ENCODE measurements around the gene CERS6. TPM values are rescaled to one million over a fixed set of nuclear protein-coding genes. Genes with fewer than 3 reads are reported as not detected.

The CERS6 gene
- total and polyA plus RNA-seq, 4 donors = 4.3 to 25.8 (median 13.6) TPM

DNA sequence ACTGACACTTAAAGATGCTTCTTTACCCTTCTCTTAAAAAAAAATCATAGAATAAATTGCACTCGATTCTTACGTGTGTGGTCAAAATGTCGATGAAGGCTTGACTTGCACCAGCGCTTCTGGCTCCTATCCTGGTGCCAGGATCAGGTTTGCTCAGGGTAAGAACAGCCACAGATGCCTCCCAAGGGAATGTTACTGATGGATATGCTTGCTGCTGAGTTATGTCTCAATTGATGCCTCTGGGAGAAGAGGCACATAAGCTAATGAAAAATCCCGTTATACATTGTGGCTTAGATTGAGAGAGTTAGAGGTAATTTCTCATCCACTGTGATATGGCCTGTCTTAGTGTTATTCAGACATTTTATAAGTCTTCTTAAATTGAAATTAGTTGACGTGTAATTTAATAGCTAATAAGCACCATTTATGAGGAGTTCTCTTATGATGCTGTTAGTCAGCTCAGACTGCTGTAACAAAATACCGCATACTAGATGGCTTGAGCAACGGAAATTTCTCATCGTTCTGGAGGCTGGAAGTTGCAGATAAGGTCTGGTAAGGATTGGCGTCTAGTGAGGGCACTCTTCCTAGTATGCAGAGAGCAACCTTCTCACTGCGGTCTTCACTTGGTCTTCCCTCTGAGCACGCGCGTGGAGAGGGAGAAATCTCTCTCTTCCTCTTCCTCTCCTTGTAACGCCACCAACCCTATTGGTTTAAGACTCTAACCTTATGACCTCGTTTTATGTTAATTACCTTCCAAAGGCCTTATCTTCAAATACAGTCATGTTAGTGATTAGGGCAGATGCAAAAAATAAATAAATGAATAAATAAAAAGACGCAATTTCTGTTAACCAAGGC, 229.8 kb downstream of the CERS6 start:
- Histone ChIP-seq H3K9me3 (ENCODE audit: control insufficient read depth in 4 of 4, insufficient read depth in 3 of 4, low read length in 3 of 4) (no peaks in the 10 kb centered on the region), H3K27me3 (ENCODE audit: control insufficient read depth in 3 of 3, insufficient read depth in 3 of 3, low read length in 2 of 3) (no peaks in the 10 kb centered on the region), H3K36me3 (ENCODE audit: control insufficient read depth in 4 of 4, insufficient read depth in 4 of 4, low read length in 4 of 4) (no peaks in the 10 kb centered on the region), H3K4me3 (no peak overlapping the region), H3K27ac (ENCODE audit: low read depth in 1 of 2, low read length in 1 of 2) (no peak overlapping the region), H3K9ac (ENCODE audit: insufficient read depth in 1 of 2, low read length in 2 of 2) (no peak overlapping the region), H3K4me1 (ENCODE audit: control insufficient read depth in 5 of 5, insufficient read depth in 5 of 5, low read length in 5 of 5) (peaks cover 0 to 10% (median 5%) of the 10 kb centered on the region in 5 donors)
- ATAC-seq (ENCODE audit: insufficient read depth, low FRiP score) = no peak
- TF ChIP-seq, protein P1, sequence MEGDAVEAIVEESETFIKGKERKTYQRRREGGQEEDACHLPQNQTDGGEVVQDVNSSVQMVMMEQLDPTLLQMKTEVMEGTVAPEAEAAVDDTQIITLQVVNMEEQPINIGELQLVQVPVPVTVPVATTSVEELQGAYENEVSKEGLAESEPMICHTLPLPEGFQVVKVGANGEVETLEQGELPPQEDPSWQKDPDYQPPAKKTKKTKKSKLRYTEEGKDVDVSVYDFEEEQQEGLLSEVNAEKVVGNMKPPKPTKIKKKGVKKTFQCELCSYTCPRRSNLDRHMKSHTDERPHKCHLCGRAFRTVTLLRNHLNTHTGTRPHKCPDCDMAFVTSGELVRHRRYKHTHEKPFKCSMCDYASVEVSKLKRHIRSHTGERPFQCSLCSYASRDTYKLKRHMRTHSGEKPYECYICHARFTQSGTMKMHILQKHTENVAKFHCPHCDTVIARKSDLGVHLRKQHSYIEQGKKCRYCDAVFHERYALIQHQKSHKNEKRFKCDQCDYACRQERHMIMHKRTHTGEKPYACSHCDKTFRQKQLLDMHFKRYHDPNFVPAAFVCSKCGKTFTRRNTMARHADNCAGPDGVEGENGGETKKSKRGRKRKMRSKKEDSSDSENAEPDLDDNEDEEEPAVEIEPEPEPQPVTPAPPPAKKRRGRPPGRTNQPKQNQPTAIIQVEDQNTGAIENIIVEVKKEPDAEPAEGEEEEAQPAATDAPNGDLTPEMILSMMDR (IDR thresholded peaks at IDR 0.05; ENCODE audit: control extremely low read depth, extremely low read depth) = no peak
- DNase-seq = no peak
- 51 to 81% methylated on average over 17 of the region's 17 CpGs for WGBS, 2 donors

DNA sequence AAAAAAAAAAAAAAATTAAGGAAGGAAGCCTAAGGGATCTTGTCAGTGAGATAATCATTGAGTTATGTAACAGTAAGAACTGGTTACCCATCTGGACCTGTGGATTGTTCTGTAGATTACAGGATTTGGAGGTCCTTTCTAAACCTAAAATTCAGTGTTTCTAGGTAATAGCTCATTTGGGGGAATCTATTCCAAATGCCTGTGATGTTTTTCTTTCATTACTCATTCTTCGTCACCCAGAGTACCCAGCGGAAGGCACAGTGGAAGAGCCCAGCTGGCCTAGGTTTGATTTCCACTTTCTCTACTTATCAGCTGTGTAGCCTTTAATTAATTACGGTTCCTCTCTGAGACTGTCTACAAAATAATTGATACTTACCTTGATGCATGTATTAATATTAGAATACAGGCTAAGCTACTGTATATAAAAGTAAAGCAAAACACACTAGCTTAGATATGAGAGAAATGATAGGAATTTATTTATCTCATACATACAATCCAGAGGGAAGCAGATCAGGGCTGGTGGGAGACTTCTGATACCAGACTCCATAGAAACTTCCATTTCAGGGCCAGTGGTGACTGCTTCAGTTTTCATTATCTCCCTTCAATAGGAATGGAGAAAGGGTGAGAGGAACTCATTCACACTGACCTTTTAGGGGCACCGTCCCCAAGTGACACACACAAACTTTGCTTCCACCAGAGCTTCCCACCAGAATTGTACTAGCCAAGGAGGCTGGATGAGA, 230.6 kb downstream of the CERS6 start:
- H3K36me3 ChIP-seq (ENCODE audit: control insufficient read depth in 4 of 4, insufficient read depth in 4 of 4, low read length in 4 of 4) = no peaks in the 10 kb centered on the region
- TF ChIP-seq, protein P1 (IDR thresholded peaks at IDR 0.05; ENCODE audit: control extremely low read depth, extremely low read depth) = no peak
- no peaks in the 10 kb centered on the region for H3K9me3 ChIP-seq (ENCODE audit: control insufficient read depth in 4 of 4, insufficient read depth in 3 of 4, low read length in 3 of 4)
- H3K9ac ChIP-seq (ENCODE audit: insufficient read depth in 1 of 2, low read length in 2 of 2) = no peak overlapping the region
- ATAC-seq (ENCODE audit: insufficient read depth, low FRiP score) = no peak
- no peak for DNase-seq
- 76 to 91% methylated on average over 4 of the region's 4 CpGs for WGBS, 2 donors
- H3K27ac ChIP-seq (ENCODE audit: low read depth in 1 of 2, low read length in 1 of 2) = no peak overlapping the region
- H3K27me3 ChIP-seq (ENCODE audit: control insufficient read depth in 3 of 3, insufficient read depth in 3 of 3, low read length in 2 of 3) = no peaks in the 10 kb centered on the region
- peaks cover 0 to 11% (median 5%) of the 10 kb centered on the region in 5 donors for H3K4me1 ChIP-seq (ENCODE audit: control insufficient read depth in 5 of 5, insufficient read depth in 5 of 5, low read length in 5 of 5)
- no peak overlapping the region for H3K4me3 ChIP-seq

DNA sequence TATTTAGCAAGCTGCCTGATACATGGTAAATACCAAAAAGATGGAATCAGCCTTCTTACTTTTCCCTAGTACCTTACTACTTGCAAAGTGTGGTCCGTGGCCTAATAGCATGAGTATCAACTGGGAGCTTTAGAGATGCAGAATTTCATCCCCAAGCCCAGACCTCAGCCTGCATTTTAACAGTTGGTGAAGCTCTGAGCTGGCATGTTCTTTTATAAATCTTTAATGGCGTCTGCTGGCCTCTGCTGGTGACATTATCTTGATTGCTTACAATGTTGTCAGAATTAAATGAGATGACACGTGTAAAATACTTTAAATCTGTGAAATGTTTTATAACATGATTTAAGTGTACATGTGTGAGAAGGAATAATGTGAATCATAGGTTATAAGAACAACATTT, 231.2 kb downstream of the CERS6 start:
- H3K27ac ChIP-seq (ENCODE audit: low read depth in 1 of 2, low read length in 1 of 2) = no peak overlapping the region
- H3K4me3 ChIP-seq = no peak overlapping the region
- TF ChIP-seq, protein P1 (IDR thresholded peaks at IDR 0.05; ENCODE audit: control extremely low read depth, extremely low read depth) = peak; percentile 22
- ATAC-seq (ENCODE audit: insufficient read depth, low FRiP score) = no peak
- H3K27me3 ChIP-seq (ENCODE audit: control insufficient read depth in 3 of 3, insufficient read depth in 3 of 3, low read length in 2 of 3) = no peaks in the 10 kb centered on the region
- 66 to 82% methylated on average over 3 of the region's 3 CpGs for WGBS, 2 donors
- H3K9ac ChIP-seq (ENCODE audit: insufficient read depth in 1 of 2, low read length in 2 of 2) = no peak overlapping the region
- H3K4me1 ChIP-seq (ENCODE audit: control insufficient read depth in 5 of 5, insufficient read depth in 5 of 5, low read length in 5 of 5) = peaks cover 0 to 11% (median 5%) of the 10 kb centered on the region in 5 donors
- H3K9me3 ChIP-seq (ENCODE audit: control insufficient read depth in 4 of 4, insufficient read depth in 3 of 4, low read length in 3 of 4) = no peaks in the 10 kb centered on the region
- DNase-seq = peak in 2 of 3 donors; percentile 42 to 58
- no peaks in the 10 kb centered on the region for H3K36me3 ChIP-seq (ENCODE audit: control insufficient read depth in 4 of 4, insufficient read depth in 4 of 4, low read length in 4 of 4)

All from lung (tissue), 12 donors.